NT2/D1 (cell line): Measurements from ENCODE around the gene CROCC2.

ENCODE experiments used
- DNase-seq: peaks from one replicate; pipeline ENCODE4 v3.0.0-alpha.2; 2011; ENCODE audit warnings: low read depth, low spot score
- H3K27me3 ChIP-seq: 2 replicates; pipeline ENCODE4 v1.6.0; 2011; ENCODE audit warnings: mild to moderate bottlenecking; ENCODE audit not compliant: insufficient read length, insufficient read depth
- H3K36me3 ChIP-seq: 2 replicates; pipeline ENCODE4 v1.6.1; 2011; ENCODE audit warnings: mild to moderate bottlenecking, low read length, mixed read lengths; ENCODE audit not compliant: insufficient read depth, insufficient read length
- H3K4me1 ChIP-seq: 2 replicates; pipeline ENCODE4 v1.5.1; 2011; ENCODE audit not compliant: insufficient read depth, insufficient read length
- H3K4me3 ChIP-seq: 2 replicates; pipeline ENCODE4 v1.5.1; 2011; ENCODE audit warnings: low read depth; ENCODE audit not compliant: insufficient read length
- H3K9ac ChIP-seq: 2 replicates; pipeline ENCODE4 v1.6.0; 2011; ENCODE audit warnings: low read depth; ENCODE audit not compliant: insufficient read length
- H3K9me3 ChIP-seq: 2 replicates; pipeline ENCODE4 v1.5.1; 2011; ENCODE audit warnings: mild to moderate bottlenecking, low read length; ENCODE audit not compliant: insufficient read depth
- SUZ12 ChIP-seq: IDR thresholded peaks from 2 replicates; pipeline ENCODE4 v1.6.1; 2011; ENCODE audit not compliant: insufficient read length, insufficient read depth; ENCODE audit errors: extremely low read depth
- YY1 ChIP-seq: IDR thresholded peaks from 2 replicates; pipeline ENCODE4 v1.6.1; 2011; ENCODE audit not compliant: insufficient read length, insufficient read depth
- ZNF274 ChIP-seq: IDR thresholded peaks from 2 replicates; pipeline ENCODE4 v1.6.1; 2011; ENCODE audit warnings: mild to moderate bottlenecking, low read depth, low read length

The CROCC2 gene

DNA sequence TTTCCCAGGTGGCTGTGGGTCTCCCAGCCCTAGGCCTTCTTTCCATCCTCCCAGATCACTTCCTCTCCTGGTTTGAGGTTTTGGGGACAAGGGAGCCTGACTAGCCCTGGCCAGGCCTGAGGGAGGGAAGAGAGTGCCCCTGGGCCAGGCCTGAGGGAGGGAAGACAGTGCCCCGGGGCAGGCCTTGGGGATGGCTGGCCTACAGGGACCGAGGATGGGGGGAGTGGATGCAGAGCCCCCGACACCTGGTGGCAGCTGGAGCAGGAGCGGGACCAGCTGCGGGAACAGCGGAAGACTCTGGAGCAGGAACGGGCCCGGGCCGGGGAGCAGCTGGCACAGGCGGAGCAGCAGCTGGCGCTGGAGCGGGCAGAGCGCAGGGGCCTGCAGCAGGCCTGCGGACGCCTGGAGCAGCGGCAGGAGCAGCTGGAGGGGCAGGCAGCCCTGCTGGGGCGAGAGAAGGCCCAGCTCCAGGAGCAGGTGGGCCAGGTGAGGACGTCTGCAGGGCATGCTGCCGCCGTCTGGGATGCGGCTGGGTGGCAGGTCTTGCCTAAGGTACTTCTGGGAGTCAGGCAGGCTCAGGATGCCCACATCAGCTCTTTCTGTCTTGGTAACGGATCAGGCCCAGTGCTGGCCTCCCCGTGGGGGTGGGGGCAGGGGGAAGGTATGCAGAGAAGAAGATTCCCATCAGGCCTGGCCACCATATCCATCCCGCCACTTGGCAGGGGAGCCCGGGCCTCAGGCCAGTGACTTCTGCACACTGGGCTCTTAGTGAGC is 29.2 kb downstream of the CROCC2 start:
- no peak overlapping the region for H3K4me3 ChIP-seq
- H3K27me3 ChIP-seq: no peaks in the 10 kb centered on the region
- no peak overlapping the region for H3K9ac ChIP-seq
- TF ChIP-seq YY1 (no peak), SUZ12 (no peak), ZNF274 (no peak)
- H3K9me3 ChIP-seq: 0 out of 2 replicates have a peak, but pooled peaks cover 17% of the 10 kb centered on the region
- H3K4me1 ChIP-seq: peaks cover 5% of the 10 kb centered on the region
- no peaks in the 10 kb centered on the region for H3K36me3 ChIP-seq
- no peak for DNase-seq

DNA sequence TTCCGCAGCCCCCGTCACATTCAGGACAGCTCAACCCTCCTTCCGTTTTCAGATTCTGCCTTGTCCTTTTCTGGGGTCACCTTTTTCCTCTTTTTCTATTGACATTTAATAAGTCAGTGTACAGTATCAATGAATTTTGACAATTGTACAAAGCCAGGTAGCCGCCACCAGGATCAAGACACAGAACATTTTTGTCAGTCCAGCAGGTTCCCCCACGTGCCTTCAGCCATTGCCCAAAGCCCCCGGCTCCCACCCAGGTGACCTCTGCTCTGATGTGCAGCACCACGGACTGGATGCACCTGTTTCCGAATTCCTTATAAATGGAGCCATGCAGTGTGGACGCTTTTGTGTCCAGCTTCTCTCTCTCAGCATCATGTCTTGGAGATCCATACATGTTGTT is 30.0 kb downstream of the CROCC2 start:
- H3K9ac ChIP-seq: no peak overlapping the region
- no peaks in the 10 kb centered on the region for H3K27me3 ChIP-seq
- DNase-seq: no peak

DNA sequence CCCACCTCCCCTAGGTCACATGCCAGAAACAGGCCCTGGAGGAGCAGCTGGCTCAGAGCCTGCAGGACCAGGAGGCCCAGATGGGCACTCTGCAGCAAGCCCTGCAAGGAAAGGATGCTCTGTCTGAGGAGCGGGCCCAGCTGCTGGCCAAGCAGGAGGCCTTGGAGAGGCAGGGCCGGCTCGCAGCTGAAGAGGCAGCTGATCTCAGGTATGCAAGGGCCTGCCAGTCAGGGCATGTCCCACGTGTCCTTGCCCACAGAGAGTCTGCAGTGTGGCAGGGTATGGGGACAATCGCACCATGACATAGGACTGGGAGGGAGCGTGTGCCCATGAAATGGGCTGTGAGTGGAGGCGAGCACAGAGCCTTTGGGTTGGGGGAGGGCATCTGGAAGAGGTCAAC is 39.9 kb downstream of the CROCC2 start:
- H3K9ac ChIP-seq: no peak overlapping the region
- TF ChIP-seq ZNF274: no peak
- no peak for TF ChIP-seq SUZ12
- TF ChIP-seq YY1: no peak
- no peak overlapping the region for H3K4me3 ChIP-seq

More for the DNA sequence above, 30.0 kb downstream of the CROCC2 start:
- H3K36me3 ChIP-seq: no peaks in the 10 kb centered on the region
- no peaks in the 10 kb centered on the region for H3K4me1 ChIP-seq
- H3K4me3 ChIP-seq: no peak overlapping the region
- TF ChIP-seq SUZ12: no peak
- no peak for TF ChIP-seq ZNF274
- no peak for TF ChIP-seq YY1
- 0 out of 2 replicates have a peak, but pooled peaks cover 17% of the 10 kb centered on the region for H3K9me3 ChIP-seq

DNA sequence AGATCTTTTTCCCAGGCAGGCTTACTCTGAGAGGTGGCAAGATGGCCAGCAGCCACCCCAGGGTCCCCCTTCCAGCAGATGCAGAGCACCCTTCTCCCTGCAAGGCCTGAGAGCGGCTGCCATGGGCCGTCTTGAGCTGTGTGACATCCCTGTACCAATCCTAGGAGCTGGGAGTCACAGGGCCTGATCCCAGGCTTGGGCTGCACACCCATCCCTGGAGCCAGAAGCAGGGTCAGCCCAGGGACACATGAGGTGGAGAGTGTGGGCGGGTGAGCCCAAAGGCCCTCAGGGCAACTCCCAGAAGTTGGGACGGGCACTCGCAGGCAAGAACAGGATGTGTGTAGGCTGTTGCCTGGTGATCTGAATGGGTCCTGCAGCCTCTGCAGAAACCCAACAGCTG is 40.5 kb downstream of the CROCC2 start:
- no peaks in the 10 kb centered on the region for H3K4me1 ChIP-seq
- no peaks in the 10 kb centered on the region for H3K36me3 ChIP-seq
- H3K27me3 ChIP-seq: peaks cover 10% of the 10 kb centered on the region
- H3K9ac ChIP-seq: no peak overlapping the region
- no peak overlapping the region for H3K4me3 ChIP-seq
- TF ChIP-seq ZNF274 (no peak), SUZ12 (no peak), YY1 (no peak)
- DNase-seq: no peak
- H3K9me3 ChIP-seq: no peaks in the 10 kb centered on the region

More for the DNA sequence above, 39.9 kb downstream of the CROCC2 start:
- Histone ChIP-seq H3K9me3 (no peaks in the 10 kb centered on the region), H3K4me1 (no peaks in the 10 kb centered on the region), H3K27me3 (peaks cover 10% of the 10 kb centered on the region), H3K36me3 (no peaks in the 10 kb centered on the region)
- DNase-seq: no peak

DNA sequence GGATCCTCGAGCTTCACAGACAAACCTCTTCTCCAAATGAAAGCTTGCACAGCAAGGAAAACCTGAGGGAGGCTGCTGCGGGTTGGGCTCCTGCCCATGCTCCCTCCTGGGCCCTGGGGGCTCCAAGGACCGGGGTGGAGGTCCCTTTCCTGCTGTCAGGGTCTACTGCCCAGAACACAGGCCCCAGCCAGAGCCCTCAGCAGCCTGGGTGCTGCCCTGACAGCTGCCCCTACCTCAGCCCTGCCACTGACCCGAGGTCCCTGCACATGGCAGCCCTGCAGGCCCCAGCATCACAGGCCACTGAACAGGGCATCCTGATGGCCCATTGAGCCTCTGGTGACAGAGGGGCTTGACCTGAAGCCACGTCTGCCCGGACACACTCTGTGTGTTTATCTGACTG is 41.0 kb downstream of the CROCC2 start:
- Histone ChIP-seq H3K9me3 (no peaks in the 10 kb centered on the region), H3K27me3 (peaks cover 10% of the 10 kb centered on the region), H3K4me3 (no peak overlapping the region), H3K9ac (no peak overlapping the region), H3K4me1 (no peaks in the 10 kb centered on the region), H3K36me3 (no peaks in the 10 kb centered on the region)
- TF ChIP-seq SUZ12: no peak
- TF ChIP-seq YY1: no peak
- TF ChIP-seq ZNF274: no peak
- DNase-seq: no peak

DNA sequence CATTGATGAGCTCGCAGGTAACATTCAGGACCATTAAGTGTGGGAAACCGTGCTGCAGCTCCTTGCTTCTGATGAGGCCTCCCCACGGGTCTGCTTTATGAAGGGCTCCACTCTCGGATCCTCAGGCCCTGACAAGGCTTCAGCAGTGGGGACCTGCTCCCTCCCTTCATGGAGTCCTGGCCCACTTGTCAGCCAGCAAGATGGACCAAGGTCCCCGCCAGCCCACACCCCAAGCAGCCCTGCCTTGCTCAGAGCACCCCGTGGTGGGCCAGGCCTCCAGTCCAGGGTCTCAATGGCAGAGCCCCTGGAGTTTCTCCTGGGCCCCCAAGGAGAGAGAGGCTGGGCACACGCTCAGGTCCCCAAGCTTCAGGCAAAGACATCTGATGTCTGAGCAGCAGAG is 41.5 kb downstream of the CROCC2 start:
- Histone ChIP-seq H3K36me3 (no peaks in the 10 kb centered on the region), H3K4me1 (no peaks in the 10 kb centered on the region), H3K27me3 (peaks cover 10% of the 10 kb centered on the region), H3K9me3 (no peaks in the 10 kb centered on the region), H3K4me3 (no peak overlapping the region), H3K9ac (no peak overlapping the region)
- DNase-seq: no peak
- TF ChIP-seq YY1 (no peak), ZNF274 (no peak), SUZ12 (no peak)

DNA sequence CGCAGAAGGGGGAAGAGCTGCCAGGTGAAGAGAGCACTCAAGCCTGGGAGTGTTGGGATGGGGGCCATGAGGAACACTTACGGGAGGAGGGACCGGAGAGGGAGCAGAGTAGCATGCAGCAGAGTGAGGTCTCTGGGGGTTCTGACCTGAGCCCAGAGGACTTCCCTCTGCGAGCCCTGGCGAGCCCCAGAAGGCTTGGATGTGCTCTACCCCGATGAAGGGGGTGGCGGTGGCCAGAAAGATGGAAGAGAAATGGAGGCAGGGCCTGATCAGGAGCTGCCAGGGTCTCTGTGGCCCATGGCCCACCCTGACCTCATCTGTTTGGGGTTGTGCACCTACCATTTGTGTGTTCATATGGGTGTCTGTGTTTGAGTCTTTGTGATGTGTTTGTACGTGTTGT is 42.0 kb downstream of the CROCC2 start:
- Histone ChIP-seq H3K27me3 (peaks cover 10% of the 10 kb centered on the region), H3K9me3 (no peaks in the 10 kb centered on the region), H3K9ac (no peak overlapping the region), H3K36me3 (no peaks in the 10 kb centered on the region), H3K4me3 (no peak overlapping the region), H3K4me1 (no peaks in the 10 kb centered on the region)
- DNase-seq: no peak
- no peak for TF ChIP-seq ZNF274
- TF ChIP-seq YY1: no peak
- TF ChIP-seq SUZ12: no peak
